ENCODE results near the gene ZFHX2. TPM values are rescaled to one million over a fixed set of nuclear protein-coding genes. Genes with fewer than 3 reads are reported as not detected.

ZFHX2 gene
- total and polyA plus RNA-seq, 2 of the 13 experiments (the other 11 are each of a cell fraction or from before 2014, with no cell fraction given) = 0.17 to 0.44 TPM

GRCh38 chr14:23577004-23577681 lies 25.6 kb upstream of the ZFHX2 start (continued):
- TF ChIP-seq SUZ12 (IDR thresholded peaks at IDR 0.05; ENCODE audit: low read depth, low read length) (no peak), EEA1 (CRISPR knock-in tag; IDR thresholded peaks at IDR 0.05; ENCODE audit: borderline replicate concordance) (0 out of 2 replicates have a peak, but pooled peaks have one; percentile 4), NFKB2 (CRISPR knock-in tag; IDR thresholded peaks at IDR 0.05; ENCODE audit: borderline replicate concordance) (peak; percentile 38; the same call in 1 of the 2 replicates), SIN3A (IDR thresholded peaks at IDR 0.05; ENCODE audit: borderline replicate concordance, low read depth, low read length) (no peak), DNMT1 (CRISPR knock-in tag; IDR thresholded peaks at IDR 0.05) (no peak; the same call in 1 of the 2 replicates), HNRNPK (IDR thresholded peaks at IDR 0.05; ENCODE audit: low read depth, low read length, poor library complexity, severe bottlenecking) (peak; percentile 61), ZNF432 (CRISPR knock-in tag; IDR thresholded peaks at IDR 0.05; ENCODE audit: borderline replicate concordance) (no peak), FOXJ3 (CRISPR knock-in tag; IDR thresholded peaks at IDR 0.05; ENCODE audit: borderline replicate concordance) (no peak), ISX (CRISPR knock-in tag; conservative IDR thresholded peaks at IDR 0.05) (no peak), SOX6 (IDR thresholded peaks at IDR 0.05) (no peak), SOX6 (CRISPR knock-in tag; IDR thresholded peaks at IDR 0.05) (no peak), ZBTB42 (CRISPR knock-in tag; IDR thresholded peaks at IDR 0.05) (no peak)
- TF ChIP-seq, protein P1, sequence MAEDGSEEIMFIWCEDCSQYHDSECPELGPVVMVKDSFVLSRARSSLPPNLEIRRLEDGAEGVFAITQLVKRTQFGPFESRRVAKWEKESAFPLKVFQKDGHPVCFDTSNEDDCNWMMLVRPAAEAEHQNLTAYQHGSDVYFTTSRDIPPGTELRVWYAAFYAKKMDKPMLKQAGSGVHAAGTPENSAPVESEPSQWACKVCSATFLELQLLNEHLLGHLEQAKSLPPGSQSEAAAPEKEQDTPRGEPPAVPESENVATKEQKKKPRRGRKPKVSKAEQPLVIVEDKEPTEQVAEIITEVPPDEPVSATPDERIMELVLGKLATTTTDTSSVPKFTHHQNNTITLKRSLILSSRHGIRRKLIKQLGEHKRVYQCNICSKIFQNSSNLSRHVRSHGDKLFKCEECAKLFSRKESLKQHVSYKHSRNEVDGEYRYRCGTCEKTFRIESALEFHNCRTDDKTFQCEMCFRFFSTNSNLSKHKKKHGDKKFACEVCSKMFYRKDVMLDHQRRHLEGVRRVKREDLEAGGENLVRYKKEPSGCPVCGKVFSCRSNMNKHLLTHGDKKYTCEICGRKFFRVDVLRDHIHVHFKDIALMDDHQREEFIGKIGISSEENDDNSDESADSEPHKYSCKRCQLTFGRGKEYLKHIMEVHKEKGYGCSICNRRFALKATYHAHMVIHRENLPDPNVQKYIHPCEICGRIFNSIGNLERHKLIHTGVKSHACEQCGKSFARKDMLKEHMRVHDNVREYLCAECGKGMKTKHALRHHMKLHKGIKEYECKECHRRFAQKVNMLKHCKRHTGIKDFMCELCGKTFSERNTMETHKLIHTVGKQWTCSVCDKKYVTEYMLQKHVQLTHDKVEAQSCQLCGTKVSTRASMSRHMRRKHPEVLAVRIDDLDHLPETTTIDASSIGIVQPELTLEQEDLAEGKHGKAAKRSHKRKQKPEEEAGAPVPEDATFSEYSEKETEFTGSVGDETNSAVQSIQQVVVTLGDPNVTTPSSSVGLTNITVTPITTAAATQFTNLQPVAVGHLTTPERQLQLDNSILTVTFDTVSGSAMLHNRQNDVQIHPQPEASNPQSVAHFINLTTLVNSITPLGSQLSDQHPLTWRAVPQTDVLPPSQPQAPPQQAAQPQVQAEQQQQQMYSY (CRISPR knock-in tag; IDR thresholded peaks at IDR 0.05) = no peak
- TF ChIP-seq, protein P2, sequence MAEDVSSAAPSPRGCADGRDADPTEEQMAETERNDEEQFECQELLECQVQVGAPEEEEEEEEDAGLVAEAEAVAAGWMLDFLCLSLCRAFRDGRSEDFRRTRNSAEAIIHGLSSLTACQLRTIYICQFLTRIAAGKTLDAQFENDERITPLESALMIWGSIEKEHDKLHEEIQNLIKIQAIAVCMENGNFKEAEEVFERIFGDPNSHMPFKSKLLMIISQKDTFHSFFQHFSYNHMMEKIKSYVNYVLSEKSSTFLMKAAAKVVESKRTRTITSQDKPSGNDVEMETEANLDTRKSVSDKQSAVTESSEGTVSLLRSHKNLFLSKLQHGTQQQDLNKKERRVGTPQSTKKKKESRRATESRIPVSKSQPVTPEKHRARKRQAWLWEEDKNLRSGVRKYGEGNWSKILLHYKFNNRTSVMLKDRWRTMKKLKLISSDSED (CRISPR knock-in tag; IDR thresholded peaks at IDR 0.05) = no peak

Data from HepG2 (cell line).